GM23338 (cell line): ENCODE results near the gene TWIST2.

Experiments
- CREB1 ChIP-seq: fragments of 250-450 bp; sonication (Bioruptor Pico); IDR thresholded peaks from 2 replicates; pipeline ENCODE4 v1.5.0; 2020; ENCODE audit warnings: low read depth, mild to moderate bottlenecking, moderate library complexity
- CTCF ChIP-seq, 2 experiments: fragments of 200-600 bp in 1 of 2; sonication (generic) in 1 of 2; conservative IDR thresholded peaks; 2 replicates each; pipeline versions ENCODE4 v1.5.1 to v1.6.1; 2016 to 2017; ENCODE audit warnings: antibody characterized with exemption in 2 of 2, low read depth in 2 of 2, mild to moderate bottlenecking in 2 of 2, moderate library complexity in 1 of 2
- EZH2 ChIP-seq: fragments of 200-600 bp; sonication (generic); IDR thresholded peaks from one replicate; pipeline ENCODE4 v1.8.0; 2017; ENCODE audit warnings: antibody characterized with exemption, mild to moderate bottlenecking, low read depth; ENCODE audit not compliant: unreplicated experiment
- EZH2phosphoT487 ChIP-seq: fragments of 200-600 bp; sonication (generic); IDR thresholded peaks from one replicate; pipeline ENCODE4 v1.8.1; 2018; ENCODE audit warnings: antibody characterized with exemption; ENCODE audit not compliant: unreplicated experiment
- POLR2AphosphoS5 ChIP-seq: IDR thresholded peaks from 2 replicates; pipeline ENCODE4 v1.6.1; 2016; ENCODE audit warnings: antibody characterized with exemption, low read depth
- REST ChIP-seq: IDR thresholded peaks from one replicate; pipeline ENCODE4 v1.6.1; 2018; ENCODE audit warnings: antibody characterized with exemption; ENCODE audit not compliant: unreplicated experiment
- ZNF114 ChIP-seq: fragments of 250-450 bp; sonication (Bioruptor Pico); IDR thresholded peaks from 2 replicates; pipeline ENCODE4 v1.5.0; 2020; ENCODE audit warnings: mild to moderate bottlenecking, moderate library complexity
- TF ChIP-seq, protein P1 (sequence below): fragments of 250-450 bp; sonication (Bioruptor Pico); IDR thresholded peaks from 2 replicates; pipeline ENCODE4 v1.5.0; 2020; ENCODE audit warnings: mild to moderate bottlenecking, moderate library complexity

DNA sequence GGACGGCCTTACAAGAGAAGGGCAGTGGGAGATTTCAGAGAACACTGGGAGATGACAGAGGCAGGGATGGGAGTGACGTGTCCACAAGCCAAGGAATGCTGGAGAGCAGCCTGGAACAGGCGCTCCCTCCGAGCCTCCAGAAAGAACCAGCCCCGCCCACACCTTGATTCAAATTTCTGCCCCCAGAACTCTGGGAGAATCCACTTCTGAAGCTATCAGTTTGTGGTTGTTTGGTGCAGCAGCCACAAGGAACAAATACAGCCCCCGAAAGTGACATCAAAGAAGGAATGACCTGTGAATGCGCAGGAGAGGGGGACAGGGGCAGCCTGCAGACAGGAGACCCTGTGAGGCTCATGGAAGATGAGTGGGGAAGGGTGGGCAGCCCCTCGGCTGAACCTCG, 67.3 kb downstream of the TWIST2 start:
- TF ChIP-seq CREB1 (CRISPR knock-in tag) (no peak), CTCF (conservative IDR thresholded peaks at IDR 0.05; ENCODE audit: low read depth in 2 of 2) (no peak), EZH2 (no peak), POLR2AphosphoS5 (no peak), ZNF114 (CRISPR knock-in tag) (no peak), REST (no peak), EZH2phosphoT487 (no peak)
- TF ChIP-seq, protein P1, sequence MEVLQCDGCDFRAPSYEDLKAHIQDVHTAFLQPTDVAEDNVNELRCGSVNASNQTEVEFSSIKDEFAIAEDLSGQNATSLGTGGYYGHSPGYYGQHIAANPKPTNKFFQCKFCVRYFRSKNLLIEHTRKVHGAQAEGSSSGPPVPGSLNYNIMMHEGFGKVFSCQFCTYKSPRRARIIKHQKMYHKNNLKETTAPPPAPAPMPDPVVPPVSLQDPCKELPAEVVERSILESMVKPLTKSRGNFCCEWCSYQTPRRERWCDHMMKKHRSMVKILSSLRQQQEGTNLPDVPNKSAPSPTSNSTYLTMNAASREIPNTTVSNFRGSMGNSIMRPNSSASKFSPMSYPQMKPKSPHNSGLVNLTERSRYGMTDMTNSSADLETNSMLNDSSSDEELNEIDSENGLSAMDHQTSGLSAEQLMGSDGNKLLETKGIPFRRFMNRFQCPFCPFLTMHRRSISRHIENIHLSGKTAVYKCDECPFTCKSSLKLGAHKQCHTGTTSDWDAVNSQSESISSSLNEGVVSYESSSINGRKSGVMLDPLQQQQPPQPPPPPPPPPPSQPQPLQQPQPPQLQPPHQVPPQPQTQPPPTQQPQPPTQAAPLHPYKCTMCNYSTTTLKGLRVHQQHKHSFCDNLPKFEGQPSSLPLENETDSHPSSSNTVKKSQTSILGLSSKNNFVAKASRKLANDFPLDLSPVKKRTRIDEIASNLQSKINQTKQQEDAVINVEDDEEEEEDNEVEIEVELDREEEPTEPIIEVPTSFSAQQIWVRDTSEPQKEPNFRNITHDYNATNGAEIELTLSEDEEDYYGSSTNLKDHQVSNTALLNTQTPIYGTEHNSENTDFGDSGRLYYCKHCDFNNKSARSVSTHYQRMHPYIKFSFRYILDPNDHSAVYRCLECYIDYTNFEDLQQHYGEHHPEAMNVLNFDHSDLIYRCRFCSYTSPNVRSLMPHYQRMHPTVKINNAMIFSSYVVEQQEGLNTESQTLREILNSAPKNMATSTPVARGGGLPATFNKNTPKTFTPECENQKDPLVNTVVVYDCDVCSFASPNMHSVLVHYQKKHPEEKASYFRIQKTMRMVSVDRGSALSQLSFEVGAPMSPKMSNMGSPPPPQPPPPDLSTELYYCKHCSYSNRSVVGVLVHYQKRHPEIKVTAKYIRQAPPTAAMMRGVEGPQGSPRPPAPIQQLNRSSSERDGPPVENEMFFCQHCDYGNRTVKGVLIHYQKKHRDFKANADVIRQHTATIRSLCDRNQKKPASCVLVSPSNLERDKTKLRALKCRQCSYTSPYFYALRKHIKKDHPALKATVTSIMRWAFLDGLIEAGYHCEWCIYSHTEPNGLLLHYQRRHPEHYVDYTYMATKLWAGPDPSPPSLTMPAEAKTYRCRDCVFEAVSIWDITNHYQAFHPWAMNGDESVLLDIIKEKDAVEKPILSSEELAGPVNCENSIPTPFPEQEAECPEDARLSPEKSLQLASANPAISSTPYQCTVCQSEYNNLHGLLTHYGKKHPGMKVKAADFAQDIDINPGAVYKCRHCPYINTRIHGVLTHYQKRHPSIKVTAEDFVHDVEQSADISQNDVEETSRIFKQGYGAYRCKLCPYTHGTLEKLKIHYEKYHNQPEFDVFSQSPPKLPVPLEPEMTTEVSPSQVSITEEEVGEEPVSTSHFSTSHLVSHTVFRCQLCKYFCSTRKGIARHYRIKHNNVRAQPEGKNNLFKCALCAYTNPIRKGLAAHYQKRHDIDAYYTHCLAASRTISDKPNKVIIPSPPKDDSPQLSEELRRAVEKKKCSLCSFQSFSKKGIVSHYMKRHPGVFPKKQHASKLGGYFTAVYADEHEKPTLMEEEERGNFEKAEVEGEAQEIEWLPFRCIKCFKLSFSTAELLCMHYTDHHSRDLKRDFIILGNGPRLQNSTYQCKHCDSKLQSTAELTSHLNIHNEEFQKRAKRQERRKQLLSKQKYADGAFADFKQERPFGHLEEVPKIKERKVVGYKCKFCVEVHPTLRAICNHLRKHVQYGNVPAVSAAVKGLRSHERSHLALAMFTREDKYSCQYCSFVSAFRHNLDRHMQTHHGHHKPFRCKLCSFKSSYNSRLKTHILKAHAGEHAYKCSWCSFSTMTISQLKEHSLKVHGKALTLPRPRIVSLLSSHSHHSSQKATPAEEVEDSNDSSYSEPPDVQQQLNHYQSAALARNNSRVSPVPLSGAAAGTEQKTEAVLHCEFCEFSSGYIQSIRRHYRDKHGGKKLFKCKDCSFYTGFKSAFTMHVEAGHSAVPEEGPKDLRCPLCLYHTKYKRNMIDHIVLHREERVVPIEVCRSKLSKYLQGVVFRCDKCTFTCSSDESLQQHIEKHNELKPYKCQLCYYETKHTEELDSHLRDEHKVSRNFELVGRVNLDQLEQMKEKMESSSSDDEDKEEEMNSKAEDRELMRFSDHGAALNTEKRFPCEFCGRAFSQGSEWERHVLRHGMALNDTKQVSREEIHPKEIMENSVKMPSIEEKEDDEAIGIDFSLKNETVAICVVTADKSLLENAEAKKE (CRISPR knock-in tag), result no peak
